GM23338 (cell line): Measurements from ENCODE around the gene FRMD4A. TPM values are rescaled to one million over a fixed set of nuclear protein-coding genes. Genes with fewer than 3 reads are reported as not detected.

Experiments used
- ATAC-seq: fragments of 200-7000 bp; cut with Tn5 transposase; 3 replicates; pipeline ENCODE4 v1.9.1; 2020
- DNase-seq: peaks from one replicate; pipeline ENCODE4 v3.0.0-alpha.2; 2015; ENCODE audit warnings: low spot score
- H2AFZ ChIP-seq: fragments of 200-600 bp; sonication (generic); 2 replicates; pipeline ENCODE4 v1.8.0; 2016; ENCODE audit warnings: antibody characterized with exemption, mild to moderate bottlenecking, moderate library complexity
- H3F3A ChIP-seq: fragments of 200-600 bp; sonication (generic); replicated peaks from 2 replicates; pipeline ENCODE4 v1.8.0; 2017; ENCODE audit warnings: antibody characterized with exemption, mixed run types, low read depth
- H3K27ac ChIP-seq: fragments of 200-600 bp; sonication (generic); 2 replicates; pipeline ENCODE4 v1.6.1; 2016; ENCODE audit warnings: low read depth
- H3K27me3 ChIP-seq: fragments of 200-600 bp; sonication (generic); 2 replicates; pipeline ENCODE4 v1.8.0; 2016; ENCODE audit warnings: mild to moderate bottlenecking, mixed run types, moderate library complexity; ENCODE audit not compliant: insufficient read depth
- H3K36me3 ChIP-seq: fragments of 200-600 bp; sonication (generic); 2 replicates; pipeline ENCODE4 v1.8.0; 2016; ENCODE audit warnings: mild to moderate bottlenecking; ENCODE audit not compliant: insufficient read depth
- H3K4me1 ChIP-seq: fragments of 200-600 bp; sonication (generic); 2 replicates; pipeline ENCODE4 v1.8.0; 2016; ENCODE audit warnings: mild to moderate bottlenecking, moderate library complexity; ENCODE audit not compliant: insufficient read depth
- H3K4me2 ChIP-seq: fragments of 200-600 bp; sonication (generic); 2 replicates; pipeline ENCODE4 v1.7.1; 2017; ENCODE audit warnings: mixed run types
- H3K4me3 ChIP-seq: fragments of 200-600 bp; sonication (generic); 2 replicates; pipeline ENCODE4 v1.6.1; 2016; ENCODE audit warnings: mixed run types
- H3K79me2 ChIP-seq: fragments of 200-600 bp; sonication (generic); replicated peaks from 2 replicates; pipeline ENCODE4 v1.8.0; 2017; ENCODE audit warnings: mild to moderate bottlenecking; ENCODE audit not compliant: insufficient read depth
- H3K9me2 ChIP-seq: fragments of 200-600 bp; sonication (generic); 2 replicates; pipeline ENCODE4 v1.8.0; 2017; ENCODE audit not compliant: insufficient read depth
- H4K20me1 ChIP-seq: fragments of 200-600 bp; sonication (generic); replicated peaks from 2 replicates; pipeline ENCODE4 v1.8.0; 2017; ENCODE audit warnings: mild to moderate bottlenecking; ENCODE audit not compliant: insufficient read depth
- H3K27ac Mint-ChIP-seq: 2 replicates; pipeline ENCODE4 v1.8.0; 2020; ENCODE audit warnings: inconsistent platforms, mild to moderate bottlenecking, moderate library complexity, mixed read lengths
- H3K27me3 Mint-ChIP-seq: 3 replicates; pipeline ENCODE4 v1.8.0; 2022; ENCODE audit warnings: low read depth, mild to moderate bottlenecking, moderate library complexity, mixed read lengths, inconsistent platforms; ENCODE audit not compliant: insufficient read depth, poor library complexity
- H3K36me3 Mint-ChIP-seq: 3 replicates; pipeline ENCODE4 v1.8.0; 2021; ENCODE audit warnings: low read depth, mild to moderate bottlenecking, inconsistent platforms, moderate library complexity, mixed read lengths
- H3K4me1 Mint-ChIP-seq: 3 replicates; pipeline ENCODE4 v1.8.0; 2020; ENCODE audit warnings: mild to moderate bottlenecking, inconsistent platforms, mixed read lengths
- H3K4me3 Mint-ChIP-seq: 3 replicates; pipeline ENCODE4 v1.8.0; 2021; ENCODE audit warnings: moderate library complexity, mild to moderate bottlenecking, inconsistent platforms, mixed read lengths
- H3K9me3 Mint-ChIP-seq: 3 replicates; pipeline ENCODE4 v1.8.0; 2020; ENCODE audit warnings: moderate library complexity, mild to moderate bottlenecking, inconsistent platforms, mixed read lengths
- CREB1 ChIP-seq: fragments of 250-450 bp; sonication (Bioruptor Pico); IDR thresholded peaks from 2 replicates; pipeline ENCODE4 v1.5.0; 2020; ENCODE audit warnings: low read depth, mild to moderate bottlenecking, moderate library complexity
- CTCF ChIP-seq, 2 experiments: fragments of 200-600 bp in 1 of 2; sonication (generic) in 1 of 2; conservative IDR thresholded peaks; 2 replicates each; pipeline versions ENCODE4 v1.5.1 to v1.6.1; 2016 to 2017; ENCODE audit warnings: antibody characterized with exemption in 2 of 2, low read depth in 2 of 2, mild to moderate bottlenecking in 2 of 2, moderate library complexity in 1 of 2
- EZH2 ChIP-seq: fragments of 200-600 bp; sonication (generic); IDR thresholded peaks from one replicate; pipeline ENCODE4 v1.8.0; 2017; ENCODE audit warnings: antibody characterized with exemption, mild to moderate bottlenecking, low read depth; ENCODE audit not compliant: unreplicated experiment
- EZH2phosphoT487 ChIP-seq: fragments of 200-600 bp; sonication (generic); IDR thresholded peaks from one replicate; pipeline ENCODE4 v1.8.1; 2018; ENCODE audit warnings: antibody characterized with exemption; ENCODE audit not compliant: unreplicated experiment
- JUNB ChIP-seq: IDR thresholded peaks from one replicate; pipeline ENCODE4 v1.6.1; 2016; ENCODE audit warnings: antibody characterized with exemption; ENCODE audit not compliant: unreplicated experiment
- POLR2AphosphoS5 ChIP-seq: IDR thresholded peaks from 2 replicates; pipeline ENCODE4 v1.6.1; 2016; ENCODE audit warnings: antibody characterized with exemption, low read depth
- REST ChIP-seq: IDR thresholded peaks from one replicate; pipeline ENCODE4 v1.6.1; 2018; ENCODE audit warnings: antibody characterized with exemption; ENCODE audit not compliant: unreplicated experiment
- STAT1 ChIP-seq: IDR thresholded peaks from one replicate; pipeline ENCODE4 v1.6.1; 2016; ENCODE audit warnings: antibody characterized with exemption; ENCODE audit not compliant: unreplicated experiment
- ZNF114 ChIP-seq: fragments of 250-450 bp; sonication (Bioruptor Pico); IDR thresholded peaks from 2 replicates; pipeline ENCODE4 v1.5.0; 2020; ENCODE audit warnings: mild to moderate bottlenecking, moderate library complexity
- polyA plus RNA-seq: library from polyadenylated mRNA; unstranded; fragments of >200 nt; fragmentation: Nextera tagmentation; extraction: Ambion mirVana; gene quantifications from 2 replicates; pipeline ENCODE4 v1.2.1, GENCODE V29; 2016
- total RNA-seq: library from RNA; depleted of rRNA; stranded (reverse); fragments of >200 nt; shearing (Covaris generic); gene quantifications from 2 replicates; pipeline ENCODE4 v1.2.3, GENCODE V29; 2014
- TF ChIP-seq, protein P1 (sequence below): IDR thresholded peaks from 2 replicates; pipeline ENCODE4 v1.6.1; 2016; ENCODE audit warnings: antibody characterized with exemption

FRMD4A gene
- total and polyA plus RNA-seq, 2 experiments from 2014 or later: 14.0 to 20.1 TPM

DNA sequence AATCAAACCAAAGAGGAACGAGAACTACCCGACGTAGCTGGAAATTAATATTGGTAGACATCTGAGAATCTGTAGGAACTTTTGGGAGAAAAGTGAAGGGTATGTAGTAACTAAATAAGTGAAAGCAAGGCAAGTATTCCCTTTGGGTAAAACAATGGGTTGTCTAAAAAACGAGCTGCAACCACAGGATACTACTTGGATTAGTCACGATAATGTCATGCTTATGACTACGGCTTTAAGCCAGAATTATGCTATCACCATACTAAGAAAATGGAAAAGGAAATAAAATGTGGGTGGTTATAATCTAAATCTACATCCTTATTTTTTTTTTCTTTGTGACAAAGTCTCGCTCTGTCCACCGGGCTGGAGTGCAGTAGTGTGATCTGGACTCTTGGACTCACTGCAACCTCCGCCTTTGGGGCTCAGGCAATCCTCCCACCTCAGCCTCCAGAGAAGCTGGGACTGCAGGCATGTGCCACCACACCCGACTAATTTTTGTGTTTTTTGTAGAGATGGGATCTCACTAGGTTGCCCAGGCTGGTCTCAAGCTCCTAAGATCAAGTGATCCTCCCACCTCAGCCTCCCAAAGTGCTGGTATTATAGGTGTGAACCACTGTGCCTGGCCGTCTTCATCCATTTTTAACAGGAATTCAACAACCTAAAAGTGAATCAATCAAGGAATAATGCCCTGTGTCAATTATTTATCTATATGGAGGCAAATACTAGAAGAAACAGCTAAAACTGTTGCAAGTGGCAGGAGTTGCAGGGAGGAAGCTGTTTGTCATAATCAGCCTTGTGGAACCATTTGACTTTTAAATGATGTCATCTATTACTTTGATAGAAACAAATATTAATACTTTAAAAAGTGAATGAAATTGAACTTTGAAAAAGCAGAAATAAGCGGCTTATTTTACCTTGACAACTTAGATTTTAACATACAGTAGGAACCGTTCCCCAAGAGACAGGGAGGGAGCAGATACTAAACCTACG, 554.6 kb downstream of the FRMD4A start:
- ATAC-seq (no peak), DNase-seq (no peak)
- H3K27ac Mint-ChIP-seq: no peak overlapping the region
- Histone ChIP-seq H2AFZ (no peak overlapping the region), H3K36me3 (no peaks in the 10 kb centered on the region), H3K27ac (no peak overlapping the region), H3F3A (no peaks in the 10 kb centered on the region), H3K4me3 (no peak overlapping the region), H3K27me3 (no peaks in the 10 kb centered on the region), H3K79me2 (no peaks in the 10 kb centered on the region), H3K4me1 (0 out of 2 replicates have a peak, but pooled peaks cover 5% of the 10 kb centered on the region), H3K9me2 (0 out of 2 replicates have a peak, but pooled peaks cover 4% of the 10 kb centered on the region), H3K4me2 (no peak overlapping the region), H4K20me1 (no peaks in the 10 kb centered on the region)
- H3K9me3 Mint-ChIP-seq: peaks cover 3% of the 10 kb centered on the region; the same call in 1 of the 3 replicates
- peaks cover 6% of the 10 kb centered on the region for H3K4me1 Mint-ChIP-seq
- H3K36me3 Mint-ChIP-seq: peaks cover 4% of the 10 kb centered on the region; the same call in 2 of the 3 replicates
- TF ChIP-seq ZNF114 (CRISPR knock-in tag) (no peak), REST (no peak), STAT1 (no peak), JUNB (no peak), CREB1 (CRISPR knock-in tag) (no peak), CTCF (conservative IDR thresholded peaks at IDR 0.05; ENCODE audit: low read depth in 2 of 2) (no peak), EZH2 (no peak), EZH2phosphoT487 (no peak), POLR2AphosphoS5 (no peak)
- TF ChIP-seq, protein P1, sequence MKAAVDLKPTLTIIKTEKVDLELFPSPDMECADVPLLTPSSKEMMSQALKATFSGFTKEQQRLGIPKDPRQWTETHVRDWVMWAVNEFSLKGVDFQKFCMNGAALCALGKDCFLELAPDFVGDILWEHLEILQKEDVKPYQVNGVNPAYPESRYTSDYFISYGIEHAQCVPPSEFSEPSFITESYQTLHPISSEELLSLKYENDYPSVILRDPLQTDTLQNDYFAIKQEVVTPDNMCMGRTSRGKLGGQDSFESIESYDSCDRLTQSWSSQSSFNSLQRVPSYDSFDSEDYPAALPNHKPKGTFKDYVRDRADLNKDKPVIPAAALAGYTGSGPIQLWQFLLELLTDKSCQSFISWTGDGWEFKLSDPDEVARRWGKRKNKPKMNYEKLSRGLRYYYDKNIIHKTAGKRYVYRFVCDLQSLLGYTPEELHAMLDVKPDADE: no peak
- H3K4me3 Mint-ChIP-seq: no peak overlapping the region
- H3K27me3 Mint-ChIP-seq: peaks cover 5% of the 10 kb centered on the region
